ENCODE measurements around the gene ZNF385B.
"Not testable (repeated sequence)": the region's sequence is repeated elsewhere in the genome, so short reads cannot be mapped to it uniquely, and the experiment has no call there.

The ZNF385B gene

GRCh38 chr2:179802051-179802882 is 59.1 kb downstream of the ZNF385B start:
- no peak for DNase-seq (ENCODE audit: low spot score)

DNA sequence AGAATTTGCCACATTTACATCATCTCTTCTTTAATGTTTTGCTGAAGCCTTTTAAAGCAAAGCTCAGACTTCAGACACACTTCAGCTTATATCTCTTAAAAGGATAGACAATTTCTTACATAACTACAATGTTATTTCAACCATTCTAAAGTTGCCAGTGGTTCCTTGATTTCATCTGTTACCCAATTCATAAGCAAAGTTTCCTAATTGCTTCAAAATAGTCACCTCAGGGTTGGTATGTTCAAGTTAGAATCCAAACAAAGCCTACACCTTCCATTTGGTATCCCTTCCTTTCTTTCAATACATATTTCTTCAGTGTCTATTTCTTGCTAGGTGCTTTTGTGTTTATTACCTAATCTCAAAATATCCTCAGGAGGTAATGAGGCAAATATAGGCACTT is 60.6 kb downstream of the ZNF385B start:
- no peak for DNase-seq (ENCODE audit: low spot score)

DNA sequence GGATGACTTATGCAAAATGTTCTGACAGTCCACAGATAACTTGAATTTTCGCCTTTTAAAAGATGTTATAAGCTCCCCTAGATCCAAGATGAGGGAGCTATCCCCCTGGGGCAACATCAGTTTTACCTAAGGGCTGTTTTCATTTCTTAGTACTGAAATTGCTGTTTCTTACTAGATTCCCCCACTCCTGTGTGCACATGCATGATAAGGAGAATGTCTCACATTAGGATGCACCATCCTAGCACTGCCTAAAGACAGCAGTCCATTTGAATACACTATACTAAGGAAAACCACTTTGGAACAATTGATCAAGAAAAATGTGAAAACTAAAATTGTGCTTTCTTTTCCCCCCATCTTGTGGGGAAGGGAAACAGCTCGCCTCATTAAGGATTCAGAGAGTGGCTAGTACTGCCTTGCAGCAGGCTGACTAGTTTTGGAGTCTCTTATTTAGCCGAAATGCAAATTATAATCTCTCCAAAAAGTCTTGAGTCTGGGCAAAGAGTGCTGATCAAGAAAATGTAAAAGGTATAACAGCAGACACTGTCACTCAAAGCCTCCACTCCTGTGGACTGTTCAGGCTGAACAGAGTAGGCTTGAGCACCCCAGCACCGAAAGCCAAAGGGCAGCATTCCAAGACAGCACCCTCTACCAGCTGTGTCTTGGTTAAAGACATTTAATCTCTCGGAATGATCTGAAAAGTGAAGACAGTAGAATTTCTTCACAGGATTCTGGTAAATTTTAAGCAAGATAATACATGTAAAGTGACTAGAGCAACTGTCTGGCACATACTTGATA is 65.0 kb downstream of the ZNF385B start:
- DNase-seq (ENCODE audit: low spot score): no peak

- DNase-seq (ENCODE audit: low spot score): no peak
Measured at GRCh38 chr2:179793902-179794301, 67.5 kb downstream of the ZNF385B start.

- DNase-seq (ENCODE audit: low spot score): no peak
Measured at GRCh38 chr2:179793238-179793637, 68.2 kb downstream of the ZNF385B start.

- DNase-seq (ENCODE audit: low spot score): no peak
Measured at GRCh38 chr2:179790235-179791217, 70.9 kb downstream of the ZNF385B start.

DNA sequence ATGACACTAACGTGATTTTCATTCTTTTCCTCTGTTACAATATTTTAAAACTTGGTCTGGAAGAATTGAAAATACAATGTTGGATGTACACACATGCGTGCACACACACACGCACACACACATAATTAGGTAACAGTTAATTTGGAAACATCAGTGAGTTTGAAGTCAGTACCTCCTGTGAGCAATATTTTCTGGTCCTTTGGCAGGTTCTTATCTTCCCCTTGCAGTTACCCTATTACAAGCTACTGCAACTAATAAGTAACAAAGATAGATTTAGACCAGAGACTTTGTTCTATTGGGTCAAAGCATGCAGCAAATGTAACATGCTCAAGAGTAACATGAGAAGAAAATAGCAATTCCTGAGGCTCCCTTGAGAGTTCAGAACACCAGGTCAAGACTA is 73.3 kb downstream of the ZNF385B start:
- DNase-seq (ENCODE audit: low spot score): no peak

- DNase-seq (ENCODE audit: low spot score): no peak
Measured at GRCh38 chr2:179787601-179788000, 73.8 kb downstream of the ZNF385B start.

DNA sequence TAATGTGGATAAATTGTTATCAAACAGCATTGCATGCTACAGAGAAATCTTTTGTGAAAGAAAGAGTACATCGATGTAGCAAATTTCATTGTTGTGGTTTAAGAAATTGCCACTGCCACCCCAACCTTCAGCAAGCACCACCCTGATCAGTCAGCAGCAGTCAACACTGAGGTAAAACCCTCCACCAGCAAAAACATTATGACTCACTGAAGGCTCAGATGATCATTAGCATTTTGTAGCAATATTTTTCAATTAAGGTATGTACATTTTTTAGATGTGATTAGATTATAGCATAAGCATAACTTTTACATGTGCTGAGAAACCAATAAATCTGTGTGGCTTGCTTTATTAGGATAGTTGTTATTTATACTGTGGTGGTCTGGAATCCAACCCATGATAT is 75.5 kb downstream of the ZNF385B start:
- DNase-seq (ENCODE audit: low spot score): no peak

- DNase-seq (ENCODE audit: low spot score): not testable (repeated sequence)
Measured at GRCh38 chr2:179782346-179782745, 79.1 kb downstream of the ZNF385B start.

GRCh38 chr2:179773986-179774385 is 87.4 kb downstream of the ZNF385B start:
- no peak for DNase-seq (ENCODE audit: low spot score)

DNA sequence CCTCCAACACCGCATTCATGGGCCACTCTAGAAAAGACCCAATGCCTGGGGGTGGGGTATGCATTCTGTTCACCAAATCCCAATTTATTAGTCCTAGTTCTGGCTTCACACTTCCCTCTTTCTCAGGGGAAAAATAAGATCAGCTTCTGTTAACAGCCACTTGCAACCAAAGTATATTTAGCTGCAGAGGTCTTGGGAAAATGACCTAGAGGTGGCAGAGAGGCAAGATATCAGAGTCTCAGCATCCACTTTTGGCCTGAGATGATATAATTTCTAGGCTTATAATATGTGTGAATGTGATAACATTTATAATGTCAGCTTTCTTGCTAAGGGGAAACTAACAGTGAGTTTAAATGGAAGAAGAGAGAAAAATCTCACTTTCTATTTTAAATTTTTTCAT is 89.1 kb downstream of the ZNF385B start:
- no peak for DNase-seq (ENCODE audit: low spot score)

DNA sequence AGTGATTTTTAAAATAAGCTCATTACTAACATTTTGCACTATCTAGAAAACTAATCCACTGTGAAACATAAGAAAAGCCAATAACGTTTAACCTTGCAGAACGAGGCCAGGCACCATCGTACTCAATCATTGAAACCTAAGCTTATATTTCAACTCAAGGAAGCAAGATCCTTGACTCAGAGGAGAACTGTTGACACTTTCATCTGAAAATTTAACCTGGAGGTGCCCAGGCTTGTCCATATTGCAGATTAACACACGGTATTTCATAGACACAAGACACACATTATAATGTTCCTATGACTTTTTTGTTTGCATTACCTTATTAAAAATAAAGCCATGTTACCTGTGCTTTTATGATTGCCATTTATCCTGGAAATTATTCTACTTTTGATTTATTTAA is 89.6 kb downstream of the ZNF385B start:
- DNase-seq (ENCODE audit: low spot score): no peak

- no peak for DNase-seq (ENCODE audit: low spot score)
Measured at GRCh38 chr2:179770029-179770428, 91.4 kb downstream of the ZNF385B start.

- DNase-seq (ENCODE audit: low spot score): no peak
Measured at GRCh38 chr2:179769323-179769722, 92.1 kb downstream of the ZNF385B start.

GRCh38 chr2:179768765-179769164 is 92.6 kb downstream of the ZNF385B start:
- DNase-seq (ENCODE audit: low spot score): no peak

- DNase-seq (ENCODE audit: low spot score): no peak
Measured at GRCh38 chr2:179765666-179766065, 95.7 kb downstream of the ZNF385B start.

DNA sequence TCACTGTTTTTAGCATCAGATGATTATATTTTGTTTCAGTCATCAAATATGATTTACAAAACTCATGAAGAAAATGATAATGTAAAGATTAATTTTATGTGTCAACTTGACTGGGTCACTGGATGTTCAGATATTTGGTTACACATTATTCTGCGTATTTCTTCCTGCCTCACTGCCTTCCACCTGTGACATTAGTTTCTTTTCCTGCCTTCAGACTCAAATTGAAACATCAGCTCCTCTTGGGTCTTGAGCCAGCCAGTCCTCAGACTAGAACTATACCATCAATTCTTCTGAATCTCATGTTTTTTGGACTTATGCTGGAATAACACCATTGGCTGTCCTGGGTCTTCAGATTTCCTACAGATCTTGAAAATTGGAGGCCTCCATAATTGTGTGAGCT is 96.7 kb downstream of the ZNF385B start:
- no peak for DNase-seq (ENCODE audit: low spot score)

GRCh38 chr2:179758636-179759035 is 102.8 kb downstream of the ZNF385B start:
- DNase-seq (ENCODE audit: low spot score): no peak

DNA sequence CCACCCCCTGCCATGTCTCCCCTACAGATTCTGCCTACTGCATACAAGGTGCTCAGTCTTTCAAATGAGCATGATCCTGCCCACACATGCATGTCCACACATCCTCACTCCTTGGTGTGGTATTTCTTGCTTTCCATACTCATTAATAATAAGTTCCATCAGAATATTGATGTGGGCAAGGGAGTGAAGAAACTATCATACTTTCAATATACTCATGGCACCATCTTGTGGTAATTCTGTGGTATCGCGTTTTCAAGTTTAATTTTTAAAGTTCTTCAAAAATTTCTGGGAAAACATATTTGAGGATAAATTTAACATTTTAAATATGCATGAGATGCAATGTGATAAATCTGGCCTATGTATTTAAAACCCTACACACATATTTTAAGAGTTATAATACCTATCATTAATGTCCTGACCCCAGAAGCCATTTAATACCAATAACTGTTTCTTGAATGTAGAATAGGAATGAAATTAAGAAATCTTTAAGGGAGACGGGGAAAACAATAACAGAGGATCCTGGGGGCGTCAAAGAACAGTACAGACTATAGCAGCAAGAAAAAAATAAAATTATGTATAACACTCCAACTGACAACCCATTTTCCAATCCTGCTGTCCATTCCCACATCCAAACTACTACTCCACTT is 110.1 kb downstream of the ZNF385B start:
- DNase-seq (ENCODE audit: low spot score): peak; percentile 28

DNA sequence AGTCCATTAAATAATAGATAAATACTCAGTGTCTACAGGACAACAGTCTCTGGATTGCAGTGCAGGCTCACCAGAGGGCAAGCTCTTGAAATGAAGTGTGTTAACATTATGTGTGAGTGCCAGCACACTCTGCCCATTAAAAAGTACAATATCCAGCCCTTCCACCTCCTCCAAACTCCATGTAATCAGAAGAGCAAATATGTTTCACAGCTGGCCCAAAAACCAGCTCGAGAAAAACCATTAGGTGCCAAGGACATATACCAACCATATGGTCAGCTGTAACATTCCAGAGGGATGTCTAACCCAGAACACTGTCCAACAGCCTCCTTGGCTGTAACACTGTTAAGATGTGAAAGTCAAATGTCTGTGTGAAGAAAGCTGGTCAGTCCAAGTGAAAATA is 112.2 kb downstream of the ZNF385B start:
- peak; percentile 28 for DNase-seq (ENCODE audit: low spot score)

DNA sequence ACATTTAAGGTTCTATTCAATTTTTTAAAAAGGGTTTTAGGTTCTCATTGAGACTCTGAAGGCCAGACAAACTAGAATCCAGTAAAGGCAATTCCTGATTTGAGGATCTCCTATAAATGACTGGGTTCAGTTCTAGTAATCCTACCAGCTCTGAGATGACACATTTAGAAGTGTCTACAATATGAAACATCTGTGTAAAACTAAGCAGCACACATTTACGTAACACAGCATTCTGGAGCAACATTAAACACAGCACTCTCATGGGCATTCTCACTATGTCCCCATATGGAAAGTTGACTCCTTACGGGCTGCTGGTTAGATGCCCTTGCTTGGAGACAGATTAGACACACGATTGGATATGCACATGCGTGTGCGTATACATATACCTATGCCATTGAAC is 114.4 kb downstream of the ZNF385B start:
- no peak for DNase-seq (ENCODE audit: low spot score)
